Mononuclear cell (primary cell): ENCODE data around the gene C1QA. TPM values are rescaled to one million over a fixed set of nuclear protein-coding genes. Genes with fewer than 3 reads are reported as not detected.

Source experiments
- H3K27me3 ChIP-seq: 2 replicates; pipeline ENCODE4 v1.6.0; 2011; ENCODE audit warnings: low read length, control low read depth; ENCODE audit not compliant: insufficient read depth
- H3K4me1 ChIP-seq: 2 replicates; pipeline ENCODE4 v1.5.1; 2011; ENCODE audit warnings: mild to moderate bottlenecking, low read length, control low read depth; ENCODE audit not compliant: insufficient read depth
- H3K4me3 ChIP-seq: 2 replicates; pipeline ENCODE4 v1.5.1; 2011; ENCODE audit warnings: mild to moderate bottlenecking, low read length, moderate library complexity
- H3K9me3 ChIP-seq: 2 replicates; pipeline ENCODE4 v1.5.1; 2011; ENCODE audit warnings: low read depth, mild to moderate bottlenecking, control low read depth, low read length
- total RNA-seq: library from RNA; depleted of rRNA; stranded (reverse); fragments of >200 nt; gene quantifications from one replicate; pipeline ENCODE4 v1.2.3, GENCODE V29; 2012

C1QA gene
- total RNA-seq, 1 donor: 6.1 TPM

DNA sequence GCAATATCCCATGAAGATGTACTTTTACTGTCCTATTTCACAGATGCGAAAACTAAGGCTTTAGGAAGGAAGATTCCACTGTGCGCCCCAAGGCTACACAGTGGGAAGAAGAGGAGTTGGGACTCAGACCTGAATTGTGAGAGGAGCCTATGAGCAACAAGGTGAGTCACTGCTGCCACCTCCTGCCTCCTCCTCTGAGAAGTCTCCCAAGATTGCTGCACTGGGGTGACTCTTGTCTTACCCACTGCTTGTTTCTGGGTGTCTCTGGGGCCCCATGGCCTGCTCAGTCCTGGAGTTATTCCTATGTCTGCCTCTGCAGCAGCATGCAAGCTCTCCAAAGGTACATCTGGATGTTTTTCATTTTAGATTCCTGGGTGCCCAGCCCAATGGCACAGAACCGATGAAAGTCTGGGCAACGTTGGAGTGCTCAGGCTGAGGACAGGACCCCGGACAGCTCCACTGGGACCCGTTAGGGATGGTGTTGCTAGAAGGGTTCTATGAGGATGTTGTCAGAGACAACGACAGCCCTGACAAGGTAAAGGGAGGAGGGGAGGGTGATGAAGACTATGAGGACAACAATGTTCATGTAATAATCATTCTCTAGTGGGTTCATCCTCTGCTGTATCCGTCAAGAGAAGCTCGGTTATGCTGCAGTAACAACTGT, 11.0 kb upstream of the C1QA start:
- H3K27me3 ChIP-seq: peaks cover 5% of the 10 kb centered on the region
- H3K9me3 ChIP-seq: no peaks in the 10 kb centered on the region
- H3K4me3 ChIP-seq: no peak overlapping the region
- no peaks in the 10 kb centered on the region for H3K4me1 ChIP-seq

DNA sequence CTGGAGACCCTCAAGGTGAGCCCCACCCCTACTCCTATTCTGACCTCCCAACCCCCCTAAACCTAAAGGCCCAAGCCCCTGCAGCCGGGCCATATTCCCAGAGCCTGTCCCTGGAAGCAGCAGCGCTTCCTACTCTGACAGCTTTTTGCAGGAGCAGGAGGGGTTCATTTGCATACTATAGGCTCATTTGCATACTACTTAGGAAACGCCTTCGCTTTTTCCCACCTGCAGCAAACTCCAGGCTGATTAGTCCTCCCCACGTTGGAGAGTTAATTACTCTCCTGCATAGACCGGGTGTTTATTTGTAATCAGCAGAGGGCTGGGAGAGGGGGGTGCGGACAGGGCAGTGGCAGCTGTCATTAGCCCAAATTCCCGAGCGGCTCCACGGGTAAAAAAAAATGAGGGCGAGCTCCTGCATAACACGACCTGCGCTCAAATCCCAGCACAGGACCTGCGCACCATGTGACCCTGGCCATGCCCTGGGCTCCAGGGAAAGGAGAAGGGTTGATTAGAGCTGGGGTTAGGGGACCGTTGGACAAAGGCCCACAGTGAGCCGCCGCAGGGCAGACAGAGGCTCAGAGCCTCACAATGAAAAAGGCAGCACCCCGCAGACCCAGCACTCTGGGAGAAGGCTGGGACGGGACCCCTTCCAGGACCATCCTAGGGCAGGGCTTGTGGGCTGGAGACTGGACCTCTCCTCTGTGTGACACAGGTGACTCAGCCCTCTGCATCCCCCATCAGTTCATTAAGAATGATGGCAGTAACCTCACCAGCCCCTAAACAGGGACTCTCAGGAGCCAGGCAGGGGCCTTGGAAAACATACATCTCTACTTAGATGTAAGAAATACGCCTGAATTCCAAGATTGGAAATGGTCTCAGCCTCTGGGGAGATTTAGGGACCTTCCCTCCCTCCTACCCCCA, 9.9 kb upstream of the C1QA start:
- H3K9me3 ChIP-seq: no peaks in the 10 kb centered on the region
- H3K4me1 ChIP-seq: no peaks in the 10 kb centered on the region
- H3K4me3 ChIP-seq: no peak overlapping the region

DNA sequence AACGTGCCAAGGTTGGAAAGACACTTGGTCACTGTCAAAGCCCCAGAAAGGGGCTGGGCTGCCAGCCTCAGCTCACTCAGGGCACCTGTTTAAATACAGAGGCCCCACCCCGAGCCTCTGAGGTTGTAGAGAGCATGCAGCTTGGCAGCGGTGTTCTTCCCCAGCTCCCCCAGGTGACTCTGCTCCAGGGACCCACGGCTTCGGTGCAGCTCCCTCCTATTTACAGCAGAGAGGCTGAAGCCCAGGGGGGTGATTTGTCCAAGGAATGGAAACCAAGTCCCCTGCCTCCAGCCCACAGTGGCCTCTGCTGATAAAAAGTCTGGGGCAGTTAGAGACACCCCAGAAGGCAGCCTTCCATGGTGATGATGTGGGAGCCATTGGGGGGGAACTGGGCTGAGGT, 9.1 kb upstream of the C1QA start:
- Histone ChIP-seq H3K9me3 (no peaks in the 10 kb centered on the region), H3K27me3 (peaks cover 5% of the 10 kb centered on the region), H3K4me1 (no peaks in the 10 kb centered on the region), H3K4me3 (no peak overlapping the region)

More for the DNA sequence above, 9.9 kb upstream of the C1QA start:
- peaks cover 5% of the 10 kb centered on the region for H3K27me3 ChIP-seq

DNA sequence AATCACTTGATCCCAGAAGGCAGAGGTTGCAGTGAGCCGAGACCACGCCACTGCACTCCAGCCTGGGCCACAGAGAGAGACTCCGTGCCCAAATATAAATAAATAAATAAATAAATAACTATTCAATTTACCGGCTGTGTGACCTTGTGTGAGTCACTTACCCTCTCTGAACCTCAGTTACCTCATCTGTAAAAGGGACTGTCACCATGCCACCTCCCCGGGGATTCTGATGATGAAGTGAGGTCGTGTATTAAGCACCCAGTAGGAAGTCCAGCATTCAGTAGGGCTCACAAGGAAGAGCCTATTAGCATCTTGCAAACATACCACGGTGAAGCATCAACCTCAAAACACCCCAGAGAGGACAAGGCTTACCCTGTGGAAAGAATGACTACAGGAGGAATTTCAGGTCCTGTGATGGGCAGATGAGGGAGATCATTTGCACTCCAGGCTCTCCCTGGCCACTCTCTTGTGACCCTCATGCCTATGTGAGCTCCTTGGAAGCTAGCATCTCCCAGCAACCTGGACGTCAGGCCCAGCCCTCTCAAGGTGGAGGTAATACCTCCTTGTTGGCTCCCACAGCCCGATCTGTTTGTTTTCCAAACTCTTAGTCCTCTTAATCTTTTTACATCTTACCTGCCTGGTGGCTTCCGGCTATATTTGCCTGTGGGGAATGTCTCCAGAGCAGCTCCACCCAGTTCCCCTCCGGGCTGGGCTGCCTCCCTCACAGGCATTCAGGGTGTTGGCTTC, 7.6 kb upstream of the C1QA start:
- H3K9me3 ChIP-seq: no peaks in the 10 kb centered on the region
- H3K4me3 ChIP-seq: no peak overlapping the region
- peaks cover 5% of the 10 kb centered on the region for H3K27me3 ChIP-seq
- no peaks in the 10 kb centered on the region for H3K4me1 ChIP-seq

DNA sequence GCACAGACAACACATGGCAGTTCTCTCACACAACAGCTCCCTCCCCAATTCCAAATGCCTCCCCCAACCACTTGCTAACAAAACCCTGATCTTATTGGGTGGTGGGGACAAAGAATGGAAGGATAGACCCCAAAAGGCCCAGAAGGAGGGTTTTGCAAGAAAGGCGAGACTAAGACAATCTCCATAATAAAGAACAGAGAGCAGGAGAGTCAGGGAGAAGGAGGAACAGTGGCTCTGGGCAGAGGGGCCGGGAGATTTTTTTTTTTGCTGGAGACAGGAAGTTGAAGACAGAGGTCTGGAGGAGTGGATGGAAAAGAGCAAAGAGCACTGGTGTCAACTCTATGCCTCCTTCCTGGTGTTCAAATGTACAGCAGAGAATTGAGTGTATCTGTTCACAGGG, 6.5 kb upstream of the C1QA start:
- Histone ChIP-seq H3K4me3 (no peak overlapping the region), H3K4me1 (no peaks in the 10 kb centered on the region), H3K27me3 (peaks cover 5% of the 10 kb centered on the region), H3K9me3 (no peaks in the 10 kb centered on the region)

DNA sequence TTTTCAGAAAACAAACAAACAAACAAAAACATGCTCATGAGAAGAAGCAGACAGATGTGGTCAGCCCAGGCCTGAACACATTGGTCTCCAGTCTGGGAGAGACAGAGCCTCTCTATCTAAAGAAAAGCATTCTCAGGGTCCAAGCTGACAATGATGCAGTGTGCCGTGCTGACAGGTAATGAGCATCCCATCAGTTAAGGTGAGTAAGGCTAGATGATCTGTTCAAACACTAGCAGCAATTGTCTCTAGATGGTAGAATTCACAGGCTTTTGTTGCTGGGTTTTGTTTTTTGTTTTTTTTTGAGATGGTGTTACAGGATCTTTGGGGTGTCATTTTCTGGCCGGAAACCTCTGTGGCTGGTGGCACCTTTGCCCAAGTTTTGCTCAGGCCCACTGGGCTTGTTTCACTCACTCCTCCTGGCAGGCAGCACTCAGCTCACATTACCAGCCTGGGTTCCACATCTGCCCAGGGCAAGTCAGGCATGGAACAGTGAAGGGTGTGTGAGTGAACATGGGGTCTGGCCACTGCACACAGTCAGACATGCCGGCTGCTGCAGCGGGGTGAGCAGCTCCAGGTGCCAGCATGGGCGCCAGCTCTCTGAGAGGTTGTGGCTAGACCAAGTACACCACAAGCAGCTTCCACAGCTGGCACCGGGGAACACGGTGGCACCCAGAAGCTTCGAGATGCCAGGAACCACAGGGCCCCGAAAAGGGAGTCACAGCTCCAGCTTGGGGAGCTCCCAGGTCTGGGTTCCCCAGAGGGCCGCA, 2.5 kb upstream of the C1QA start:
- no peaks in the 10 kb centered on the region for H3K9me3 ChIP-seq
- no peaks in the 10 kb centered on the region for H3K4me1 ChIP-seq
- no peak overlapping the region for H3K4me3 ChIP-seq
- H3K27me3 ChIP-seq: no peaks in the 10 kb centered on the region

DNA sequence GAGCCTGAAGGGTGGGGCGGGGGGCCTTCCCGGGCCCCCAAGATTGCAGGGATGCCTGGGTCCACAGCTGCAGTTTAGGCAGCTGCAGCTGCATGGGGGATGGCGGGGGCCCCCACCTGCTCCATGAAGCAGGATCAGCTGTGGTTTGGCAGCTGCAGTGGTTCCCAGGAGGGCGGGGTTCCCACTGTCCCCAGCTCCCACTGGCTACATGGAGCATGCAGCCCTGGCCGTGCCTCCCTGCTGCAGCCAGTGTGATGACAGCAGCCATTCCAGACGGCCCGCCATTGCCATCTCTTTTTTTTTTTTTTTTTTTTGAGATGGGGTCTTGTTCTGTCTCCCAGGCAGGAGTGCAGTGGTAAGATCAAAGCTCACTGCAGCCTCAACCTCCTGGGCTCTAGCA, 992 bp upstream of the C1QA start:
- H3K27me3 ChIP-seq: no peaks in the 10 kb centered on the region
- no peaks in the 10 kb centered on the region for H3K4me1 ChIP-seq
- H3K4me3 ChIP-seq: no peak overlapping the region
- no peaks in the 10 kb centered on the region for H3K9me3 ChIP-seq

DNA sequence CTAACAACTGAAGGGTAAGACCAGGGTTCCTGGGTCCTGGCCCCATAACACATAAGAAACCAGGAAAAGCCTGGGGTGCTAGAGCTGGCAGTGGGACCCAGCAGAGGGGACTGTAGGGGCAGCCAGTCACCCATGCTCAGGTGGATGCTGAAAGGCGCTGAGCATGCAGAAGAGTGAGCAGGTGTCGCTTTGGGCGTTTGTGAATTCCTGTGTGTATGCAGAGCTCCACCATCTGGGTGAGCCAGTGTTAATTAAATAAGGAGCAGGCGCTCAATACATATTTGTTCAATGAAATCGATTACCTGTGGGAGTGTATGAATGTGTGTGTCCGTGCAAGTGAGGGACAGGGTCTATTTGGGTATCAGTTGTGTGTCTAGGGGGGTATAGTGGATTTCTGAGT, 499 bp downstream of the C1QA start:
- Histone ChIP-seq H3K27me3 (no peaks in the 10 kb centered on the region), H3K4me3 (no peak overlapping the region), H3K9me3 (no peaks in the 10 kb centered on the region), H3K4me1 (no peaks in the 10 kb centered on the region)

DNA sequence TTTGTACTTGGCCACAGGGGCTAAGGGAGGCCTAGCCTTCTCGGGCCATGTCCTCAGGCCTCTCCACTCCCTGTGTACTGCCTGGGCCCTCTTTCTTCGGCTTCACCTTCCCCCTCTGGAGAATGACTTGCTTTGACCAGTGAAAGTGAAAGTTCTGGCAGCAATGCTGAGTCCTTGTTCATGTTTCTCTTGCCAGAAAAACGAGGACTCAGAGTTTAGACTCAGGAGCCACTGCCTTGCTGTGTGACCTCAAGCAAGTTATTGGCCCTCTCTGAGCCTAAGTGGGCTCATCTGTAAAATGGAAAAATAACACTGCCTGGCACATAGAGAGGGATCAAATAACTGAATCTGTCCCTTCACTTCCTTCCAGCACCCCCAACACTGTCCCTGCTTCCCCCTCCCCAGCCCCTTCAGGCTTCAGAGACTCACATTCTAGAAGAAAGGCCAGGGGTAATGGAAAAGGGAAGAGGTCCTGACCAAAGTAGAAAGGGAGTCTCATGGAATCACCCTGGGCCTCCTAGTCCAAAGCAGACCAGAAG, 1.5 kb downstream of the C1QA start:
- Histone ChIP-seq H3K9me3 (no peaks in the 10 kb centered on the region), H3K27me3 (no peaks in the 10 kb centered on the region), H3K4me1 (no peaks in the 10 kb centered on the region), H3K4me3 (no peak overlapping the region)

DNA sequence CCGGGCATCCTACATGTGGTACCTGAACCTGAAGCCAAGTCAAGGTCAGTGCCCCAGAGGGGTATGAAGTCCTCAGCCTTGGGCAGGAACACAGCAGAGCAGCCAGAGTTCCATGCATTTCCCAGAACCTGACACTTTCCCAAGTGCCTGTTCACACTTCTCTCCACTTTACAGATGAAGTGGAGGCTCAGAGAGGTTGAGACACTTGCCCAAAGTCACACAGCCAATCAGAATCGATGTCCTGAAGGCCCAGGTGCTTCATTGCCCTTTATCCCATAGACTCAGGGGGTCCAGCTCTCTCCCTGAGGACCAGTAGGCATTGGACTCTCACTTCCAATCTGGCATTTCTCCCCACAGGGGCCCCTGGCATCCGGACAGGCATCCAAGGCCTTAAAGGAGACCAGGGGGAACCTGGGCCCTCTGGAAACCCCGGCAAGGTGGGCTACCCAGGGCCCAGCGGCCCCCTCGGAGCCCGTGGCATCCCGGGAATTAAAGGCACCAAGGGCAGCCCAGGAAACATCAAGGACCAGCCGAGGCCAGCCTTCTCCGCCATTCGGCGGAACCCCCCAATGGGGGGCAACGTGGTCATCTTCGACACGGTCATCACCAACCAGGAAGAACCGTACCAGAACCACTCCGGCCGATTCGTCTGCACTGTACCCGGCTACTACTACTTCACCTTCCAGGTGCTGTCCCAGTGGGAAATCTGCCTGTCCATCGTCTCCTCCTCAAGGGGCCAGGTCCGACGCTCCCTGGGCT, 2.2 kb downstream of the C1QA start:
- no peak overlapping the region for H3K4me3 ChIP-seq
- H3K27me3 ChIP-seq: no peaks in the 10 kb centered on the region
- H3K4me1 ChIP-seq: no peaks in the 10 kb centered on the region
- H3K9me3 ChIP-seq: no peaks in the 10 kb centered on the region

DNA sequence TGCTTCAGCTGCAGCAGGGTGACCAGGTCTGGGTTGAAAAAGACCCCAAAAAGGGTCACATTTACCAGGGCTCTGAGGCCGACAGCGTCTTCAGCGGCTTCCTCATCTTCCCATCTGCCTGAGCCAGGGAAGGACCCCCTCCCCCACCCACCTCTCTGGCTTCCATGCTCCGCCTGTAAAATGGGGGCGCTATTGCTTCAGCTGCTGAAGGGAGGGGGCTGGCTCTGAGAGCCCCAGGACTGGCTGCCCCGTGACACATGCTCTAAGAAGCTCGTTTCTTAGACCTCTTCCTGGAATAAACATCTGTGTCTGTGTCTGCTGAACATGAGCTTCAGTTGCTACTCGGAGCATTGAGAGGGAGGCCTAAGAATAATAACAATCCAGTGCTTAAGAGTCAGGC, 2.9 kb downstream of the C1QA start:
- H3K4me1 ChIP-seq: no peaks in the 10 kb centered on the region
- no peaks in the 10 kb centered on the region for H3K27me3 ChIP-seq
- H3K4me3 ChIP-seq: no peak overlapping the region
- no peaks in the 10 kb centered on the region for H3K9me3 ChIP-seq

DNA sequence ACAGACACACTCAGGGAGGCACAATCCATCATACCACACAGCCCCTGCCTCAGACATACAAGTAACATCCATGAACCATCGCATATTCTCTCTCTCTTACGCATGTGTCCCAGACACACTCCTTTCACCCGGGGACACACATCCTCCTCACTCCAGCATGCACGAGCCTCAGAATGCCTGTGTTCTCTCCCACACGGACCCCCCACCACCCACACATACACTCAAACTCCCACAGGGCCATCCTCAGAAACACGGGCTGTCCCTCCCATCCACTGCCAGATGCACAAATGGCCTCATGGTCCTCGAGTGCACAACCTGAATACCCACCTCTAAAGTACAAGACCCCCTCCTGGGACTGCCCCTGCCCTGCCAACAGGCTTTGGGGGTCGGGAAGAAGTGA, 4.8 kb downstream of the C1QA start:
- H3K27me3 ChIP-seq: no peaks in the 10 kb centered on the region
- no peaks in the 10 kb centered on the region for H3K4me1 ChIP-seq
- no peak overlapping the region for H3K4me3 ChIP-seq
- H3K9me3 ChIP-seq: no peaks in the 10 kb centered on the region

DNA sequence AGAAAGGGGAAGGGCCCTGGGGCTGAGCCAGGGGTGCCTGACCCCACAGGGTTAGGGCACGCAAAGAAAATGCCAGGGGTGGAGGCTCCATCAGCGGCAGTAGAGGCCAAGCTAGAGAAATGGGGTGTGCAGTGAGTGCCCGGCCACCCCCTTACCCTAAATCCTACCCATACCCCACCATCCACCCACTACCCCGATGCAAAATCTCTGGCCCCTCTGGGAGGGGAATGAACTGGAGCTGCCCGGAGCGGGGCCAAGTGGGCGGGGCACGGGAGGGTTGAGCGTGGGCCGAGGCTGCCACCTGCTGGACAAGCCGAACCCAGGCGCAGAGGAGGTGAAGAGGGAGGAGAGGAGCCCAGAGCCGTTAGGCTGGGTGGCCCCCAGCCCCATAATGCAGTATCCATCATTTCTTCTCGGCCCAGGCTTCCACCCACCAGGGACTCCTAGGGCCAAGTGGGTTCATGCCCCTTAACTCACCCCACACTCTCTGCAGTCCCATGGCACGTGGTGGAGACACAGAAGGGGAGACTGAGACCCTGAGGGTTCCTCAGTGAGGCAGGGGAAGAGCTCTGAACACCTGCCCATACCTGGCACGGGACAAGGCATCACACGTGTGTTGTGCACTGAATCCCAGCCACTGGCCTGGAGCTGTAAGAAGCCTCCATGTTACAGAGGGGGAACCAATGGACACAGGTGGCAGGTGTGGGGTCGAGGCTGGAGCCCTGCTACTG, 5.6 kb downstream of the C1QA start:
- Histone ChIP-seq H3K27me3 (no peaks in the 10 kb centered on the region), H3K4me1 (no peaks in the 10 kb centered on the region), H3K4me3 (no peak overlapping the region), H3K9me3 (no peaks in the 10 kb centered on the region)
